ENCODE results near the gene UPF3A.
"Not testable (repeated sequence)": the region's sequence is repeated elsewhere in the genome, so short reads cannot be mapped to it uniquely, and the experiment has no call there.

DNA sequence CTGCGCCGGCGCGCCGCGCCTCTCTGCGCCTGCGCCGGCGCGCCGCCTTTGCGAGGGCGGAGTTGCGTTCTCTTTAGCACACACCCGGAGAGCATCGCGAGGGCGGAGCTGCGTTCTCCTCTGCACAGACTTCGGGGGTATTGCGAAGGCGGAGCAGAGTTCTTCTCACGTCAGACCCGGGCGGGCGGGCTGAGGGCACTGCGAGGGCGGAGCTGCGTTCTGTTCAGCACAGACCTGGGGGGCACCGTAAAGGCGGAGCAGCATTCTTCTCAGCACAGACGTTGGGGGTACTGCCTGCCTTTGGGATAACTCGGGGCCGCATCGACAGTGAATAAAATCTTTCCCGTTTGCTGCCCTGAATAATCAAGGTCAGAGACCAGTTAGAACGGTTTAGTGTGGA is 72.0 kb downstream of the UPF3A start:
- TF ChIP-seq POLR2A (IDR thresholded peaks at IDR 0.05; ENCODE audit: low read length); GATA1 (IDR thresholded peaks at IDR 0.05; ENCODE audit: low read depth, low read length): not testable (repeated sequence)
